HG03060 (cell line): ENCODE results near the gene GNG3.
"Not testable (repeated sequence)": the region's sequence is repeated elsewhere in the genome, so short reads cannot be mapped to it uniquely, and the experiment has no call there.

Experiments used
- ATAC-seq: cut with Tn5 transposase; IDR thresholded peaks from one replicate; pipeline ENCODE4 v1.9.1; 2021; ENCODE audit warnings: low read depth, moderate number of reproducible peaks; ENCODE audit not compliant: unreplicated experiment

GNG3 gene

DNA sequence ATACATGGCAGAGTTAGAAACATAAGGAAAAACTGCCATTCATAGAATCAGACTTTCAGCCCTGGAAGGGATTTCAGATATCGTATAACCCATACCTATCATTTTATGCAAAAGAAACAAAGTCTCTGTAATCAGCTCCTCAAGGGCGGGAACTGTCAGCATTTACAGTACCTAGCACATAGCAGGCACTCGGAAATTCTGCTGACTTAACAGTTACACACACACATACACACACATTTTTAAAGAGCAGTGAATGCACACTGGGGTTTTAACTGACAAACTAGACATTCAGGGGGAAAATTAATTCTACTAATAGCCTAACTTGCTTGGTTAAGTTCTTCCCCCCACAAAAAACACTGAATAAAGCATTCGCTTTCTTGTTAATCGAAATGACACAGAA lies 8.7 kb downstream of the GNG3 start:
- ATAC-seq: no peak

DNA sequence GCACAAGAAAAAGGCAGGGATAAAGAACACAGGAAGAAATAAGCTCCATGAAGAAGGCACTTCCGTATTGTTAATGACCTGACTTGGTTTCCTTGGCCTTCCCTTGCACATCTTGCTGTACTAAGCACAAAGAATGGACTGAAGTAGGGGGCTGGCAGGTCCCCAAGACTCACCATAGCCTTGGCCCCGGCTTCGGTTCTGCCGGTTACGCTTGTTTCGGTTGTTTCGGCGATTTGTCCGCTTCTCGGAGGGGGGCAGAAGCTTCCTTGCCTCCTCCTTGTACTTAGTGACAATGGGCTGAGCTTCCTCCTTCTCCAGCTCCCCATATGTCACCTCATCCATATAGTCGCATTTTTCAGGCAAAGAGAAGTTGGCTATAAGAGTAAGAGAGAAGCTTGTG lies 9.3 kb downstream of the GNG3 start:
- no peak for ATAC-seq

- no peak for ATAC-seq
Observed at GRCh38 chr11:62719302-62719978, 12.0 kb downstream of the GNG3 start.

DNA sequence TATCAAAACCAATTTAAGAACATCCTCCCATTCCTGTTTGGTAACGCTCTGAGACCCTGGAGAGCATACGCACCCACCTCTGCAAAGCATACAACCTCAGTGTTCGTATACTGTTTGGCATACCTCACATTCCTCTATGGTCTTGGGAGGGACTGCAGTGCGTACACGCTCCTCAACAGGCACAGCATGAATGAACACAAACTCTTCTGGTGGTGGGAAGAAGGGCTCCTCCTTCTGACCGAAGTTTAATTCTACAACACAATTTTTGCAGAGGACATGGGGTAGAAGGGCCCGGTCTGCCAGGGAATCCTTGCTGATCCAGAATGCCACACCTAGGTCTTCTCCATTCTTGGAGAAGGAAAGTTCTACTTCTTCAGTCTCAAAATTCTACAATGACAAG lies 14.5 kb downstream of the GNG3 start:
- no peak for ATAC-seq

GRCh38 chr11:62724171-62724570 lies 16.7 kb downstream of the GNG3 start:
- ATAC-seq: no peak

DNA sequence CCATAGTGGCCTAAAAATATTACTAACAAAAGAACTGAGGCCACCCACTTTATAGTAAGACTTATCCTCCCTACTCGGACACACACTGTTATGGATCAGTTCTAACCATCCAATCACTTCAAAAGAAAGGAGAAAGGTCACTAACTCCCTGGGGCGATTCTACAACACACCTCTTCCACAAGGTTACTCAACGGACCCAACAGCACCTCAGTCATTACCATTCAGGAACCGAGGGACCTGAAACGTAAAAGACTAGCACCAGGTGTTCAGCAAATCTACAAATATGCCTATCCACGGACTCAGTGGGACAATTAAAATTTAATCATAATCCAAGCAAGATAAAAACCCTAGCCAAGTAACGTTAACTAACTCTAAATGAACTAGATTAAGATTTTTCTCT lies 18.2 kb downstream of the GNG3 start:
- ATAC-seq: no peak

GRCh38 chr11:62726156-62726914 lies 18.9 kb downstream of the GNG3 start:
- no peak for ATAC-seq

DNA sequence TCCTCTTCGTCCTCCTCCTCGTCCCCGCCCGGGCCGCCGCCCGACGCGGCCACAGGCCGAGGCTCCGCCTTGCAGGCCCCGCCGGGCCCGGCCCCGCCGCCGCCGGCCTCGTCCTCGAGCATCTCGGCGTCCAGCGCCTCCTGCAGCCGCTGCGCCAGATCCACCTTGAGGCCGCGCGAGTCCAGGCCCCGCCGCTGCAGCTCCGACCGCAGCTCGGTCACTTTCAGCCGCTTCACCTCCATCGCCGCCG lies 19.4 kb downstream of the GNG3 start:
- no peak for ATAC-seq

GRCh38 chr11:62727165-62727871 lies 19.8 kb downstream of the GNG3 start, which contains the start of gene HNRNPUL2:
Gene HNRNPUL2 (minus strand): TSS chr11:62727457. CDS start chr11:62727156, 301 bp downstream.
- ATAC-seq: peak; percentile 62

- ATAC-seq: peak; percentile 34
Observed at GRCh38 chr11:62727872-62728170, 20.3 kb downstream of the GNG3 start.

DNA sequence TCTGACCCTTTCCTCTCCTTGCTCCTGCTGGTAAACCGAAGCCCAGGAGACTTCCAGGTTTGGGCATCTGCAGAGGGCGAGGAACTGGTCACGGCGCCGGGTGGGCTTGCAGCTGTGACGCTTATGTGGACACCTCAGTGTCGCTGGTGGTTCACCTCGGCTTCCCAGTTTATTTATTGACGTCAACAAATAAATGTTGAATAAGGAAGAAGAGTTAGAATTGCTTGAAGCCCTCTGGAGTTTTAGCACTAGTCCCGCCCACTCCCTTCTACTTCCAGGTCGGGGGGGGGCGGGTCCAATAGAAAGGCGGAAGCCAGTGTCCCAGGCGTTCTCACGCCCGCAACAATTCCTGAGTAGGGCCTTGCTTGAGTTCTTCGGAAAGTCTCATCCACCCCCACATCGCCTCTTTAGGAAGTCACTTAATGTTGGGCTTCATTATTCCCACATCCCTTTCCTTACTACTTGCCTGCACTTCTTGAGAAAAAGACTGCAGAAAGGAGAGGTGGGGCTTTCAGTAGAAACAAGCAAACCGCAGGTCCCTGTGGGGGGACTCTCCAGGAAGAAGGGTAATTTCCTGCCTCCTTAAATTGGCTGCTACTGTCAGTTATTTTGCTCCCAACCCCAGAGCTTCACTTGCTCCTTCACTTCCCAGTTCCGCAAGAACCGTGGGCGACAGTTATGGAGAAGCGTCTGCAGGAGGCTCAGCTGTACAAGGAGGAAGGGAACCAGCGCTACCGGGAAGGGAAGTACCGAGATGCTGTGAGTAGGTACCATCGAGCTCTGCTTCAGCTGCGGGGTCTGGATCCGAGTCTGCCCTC lies 20.9 kb downstream of the GNG3 start, which contains the start of gene TTC9C:
TTC9C (plus strand) TSS at position 316 of the 818 bp plus-strand sequence; CDS start at position 679, 363 bp downstream.
- no peak for ATAC-seq

GRCh38 chr11:62730076-62730475 lies 22.6 kb downstream of the GNG3 start:
- not testable (repeated sequence) for ATAC-seq

GRCh38 chr11:62732830-62733229 lies 25.4 kb downstream of the GNG3 start:
- ATAC-seq: no peak

GRCh38 chr11:62737196-62737595 lies 29.7 kb downstream of the GNG3 start:
- no peak for ATAC-seq

GRCh38 chr11:62747475-62748160 lies 40.1 kb downstream of the GNG3 start:
- ATAC-seq: no peak

- ATAC-seq: not testable (repeated sequence)
Observed at GRCh38 chr11:62749931-62750330, 42.5 kb downstream of the GNG3 start.

DNA sequence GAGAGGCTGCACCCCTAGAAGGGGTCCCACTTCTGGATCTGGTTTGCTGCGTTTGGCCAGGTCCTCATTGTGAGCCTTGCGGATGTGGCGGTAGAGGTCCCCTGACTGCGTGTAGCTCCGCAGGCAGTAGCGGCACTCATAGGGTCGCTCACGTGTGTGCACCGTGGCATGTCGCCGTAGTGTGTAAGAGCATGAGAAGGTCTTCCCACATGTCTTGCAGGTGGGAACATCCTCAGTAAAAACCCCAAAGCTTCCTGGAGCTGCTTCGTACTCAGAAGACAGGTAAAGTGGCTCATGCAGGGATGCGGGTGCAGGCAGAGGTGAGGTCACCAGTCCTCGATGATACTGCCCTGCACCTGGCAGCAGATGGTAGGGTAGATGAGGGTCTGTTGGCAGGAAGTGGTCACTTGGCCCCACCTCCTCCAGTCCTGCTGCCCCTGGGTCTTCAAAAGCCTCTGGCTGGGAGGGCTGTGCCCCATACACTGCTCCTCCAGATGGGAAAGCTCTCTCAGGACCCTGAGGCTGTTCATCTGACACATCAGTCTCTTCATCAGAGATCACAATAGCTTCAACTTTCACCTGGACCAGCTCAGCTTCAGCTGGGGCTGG lies 44.8 kb downstream of the GNG3 start:
- ATAC-seq: no peak

DNA sequence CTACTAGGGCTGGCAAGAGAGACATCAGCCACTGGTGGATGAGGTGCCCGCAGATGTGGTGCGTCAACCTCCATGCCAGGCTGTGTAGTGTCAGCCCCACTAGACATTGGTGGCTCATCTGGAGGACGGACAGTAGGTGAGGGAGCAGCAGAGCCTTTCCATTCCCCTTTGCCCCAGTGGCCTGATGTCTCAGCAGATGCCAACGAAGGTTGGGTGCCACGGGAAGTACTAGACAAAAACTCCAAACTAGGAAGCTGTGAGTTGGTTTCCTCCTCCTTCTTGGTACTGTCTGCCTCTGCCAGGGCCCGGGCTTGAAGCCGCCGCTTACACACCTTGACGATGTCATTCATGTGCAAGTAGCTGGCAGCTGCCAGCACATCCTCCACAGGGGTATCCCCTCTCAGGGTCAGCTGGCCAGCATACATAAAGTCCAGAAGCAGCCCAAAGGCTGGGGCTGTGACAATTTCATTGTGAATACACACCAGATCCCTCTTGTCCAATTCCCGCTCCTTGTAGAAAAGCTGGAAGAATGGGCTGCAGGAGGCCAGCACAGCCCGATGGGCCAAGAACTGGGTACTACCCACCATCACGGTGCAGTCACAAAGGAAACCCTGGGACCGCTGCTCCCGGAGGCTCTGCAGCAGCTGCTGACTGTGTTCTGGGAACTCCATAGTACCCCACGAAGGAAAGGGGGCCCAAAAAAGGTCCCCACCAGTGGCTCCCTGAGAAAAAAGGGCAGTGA lies 45.7 kb downstream of the GNG3 start:
- ATAC-seq: no peak
